Measurements from ENCODE around the gene DNAJB9. TPM values are rescaled to one million over a fixed set of nuclear protein-coding genes. Genes with fewer than 3 reads are reported as not detected.

The DNAJB9 gene
- total and polyA plus RNA-seq, 2 of the 8 experiments (the other 6 are each of a cell fraction or from before 2014, with no cell fraction given), result 1.8 to 9.7 TPM

GRCh38 chr7:108585843-108586242 is 16.2 kb downstream of the DNAJB9 start:
- POLR2A ChIA-PET (ENCODE audit: partially characterized antibody), result no interaction called here
- no peak overlapping the region for H3K4me3 ChIP-seq (ENCODE audit: extremely low read depth in 1 of 4, insufficient read depth in 2 of 4, low read depth in 3 of 4, low read length in 4 of 4)
- H4K91ac ChIP-seq (replicated peaks; ENCODE audit: insufficient read length, low read length), result no peak overlapping the region
- no peak overlapping the region for H2AK5ac ChIP-seq (ENCODE audit: low read depth, low read length)
- no peaks in the 10 kb centered on the region for H3K27me3 ChIP-seq (replicated peaks in 1 of 4; ENCODE audit: control insufficient read depth in 3 of 4, extremely low read depth in 1 of 4, insufficient read depth in 3 of 4, low read length in 3 of 4)
- H3K36me3 ChIP-seq (ENCODE audit: control insufficient read depth in 2 of 4, insufficient read depth in 4 of 4, low read length in 3 of 4), result no peaks in the 10 kb centered on the region
- no peaks in the 10 kb centered on the region for H3K79me1 ChIP-seq (ENCODE audit: low read depth, low read length)
- H3K23ac ChIP-seq (ENCODE audit: insufficient read length), result no peak overlapping the region
- H4K8ac ChIP-seq (ENCODE audit: extremely low read depth, insufficient read depth, low read length), result no peak overlapping the region
- FAIRE-seq (no peak), DNase-seq (ENCODE audit: low read depth in 1 of 2, low spot score in 2 of 2) (no peak)
- H3K14ac ChIP-seq (ENCODE audit: insufficient read length), result no peak overlapping the region
- no peak overlapping the region for H2BK12ac ChIP-seq (ENCODE audit: low read depth, low read length)
- H4K5ac ChIP-seq (ENCODE audit: insufficient read length, low read depth, low read length), result no peak overlapping the region
- H3K79me2 ChIP-seq (ENCODE audit: control insufficient read depth in 1 of 2, insufficient read depth in 2 of 2, low read length in 2 of 2), result no peaks in the 10 kb centered on the region
- no peak overlapping the region for H2BK120ac ChIP-seq (replicated peaks; ENCODE audit: low read depth, low read length)
- H3K27ac ChIP-seq (ENCODE audit: low read depth, low read length), result no peak overlapping the region
- no peak overlapping the region for H2BK15ac ChIP-seq (ENCODE audit: low read length)
- H3K4me1 ChIP-seq (replicated peaks in 1 of 4; ENCODE audit: control insufficient read depth in 3 of 4, insufficient read depth in 4 of 4, low read length in 3 of 4), result peaks cover 0 to 7% (median 6%) of the 10 kb centered on the region in 4 experiments; a peak in 3 of 7 replicates
- H3K4me2 ChIP-seq (ENCODE audit: insufficient read depth in 1 of 2, low read depth in 2 of 2, low read length in 2 of 2), result no peak overlapping the region
- H3K23me2 ChIP-seq (ENCODE audit: low read depth, low read length), result no peaks in the 10 kb centered on the region; the same call in 1 of the 2 replicates
- no peak overlapping the region for H2BK5ac ChIP-seq (ENCODE audit: low read depth, low read length)
- WGBS, 2 experiments (ENCODE audit: extremely low coverage in 1 of 2, insufficient coverage in 1 of 2, insufficient read length in 1 of 2, insufficient replicate concordance in 2 of 2, low coverage in 1 of 2, low lambda C conversion rate in 2 of 2, missing lambda C conversion rate in 1 of 2), result 88% methylated on average over 2 of the region's 2 CpGs; no CpG with 5 or more reads in 1 of the 2 experiments
- CTCF ChIA-PET (ENCODE audit: partially characterized antibody), result no interaction called here
- H4K20me1 ChIP-seq (replicated peaks in 1 of 2; ENCODE audit: control insufficient read depth in 1 of 2, insufficient read depth in 2 of 2, low read length in 2 of 2), result no peaks in the 10 kb centered on the region
- H2BK20ac ChIP-seq (ENCODE audit: low read length), result no peak overlapping the region
- no peaks in the 10 kb centered on the region for H3K9me3 ChIP-seq (ENCODE audit: insufficient read depth in 2 of 2, low read depth in 1 of 2, low read length in 1 of 2)
- no peak overlapping the region for H3K4ac ChIP-seq (replicated peaks; ENCODE audit: insufficient read length, low read depth, low read length)
- no peak overlapping the region for H3K18ac ChIP-seq (ENCODE audit: extremely low read depth, low read length)
- H3K9ac ChIP-seq (replicated peaks in 1 of 4; ENCODE audit: extremely low read depth in 1 of 4, low read depth in 3 of 4, low read length in 3 of 4), result no peak overlapping the region
- TF ChIP-seq CHD2 (IDR thresholded peaks at IDR 0.05; ENCODE audit: low read length), result no peak
- TF ChIP-seq GABPA (IDR thresholded peaks at IDR 0.05; ENCODE audit: borderline replicate concordance, insufficient read depth, low read length), result no peak
- TF ChIP-seq SP4 (IDR thresholded peaks at IDR 0.05; ENCODE audit: low read length), result no peak
- TF ChIP-seq TAF1 (IDR thresholded peaks at IDR 0.05; ENCODE audit: low read depth, low read length), result no peak
- TF ChIP-seq SRF (IDR thresholded peaks at IDR 0.05; ENCODE audit: low read depth, low read length), result no peak
- no peak for TF ChIP-seq RBBP5 (IDR thresholded peaks at IDR 0.05; ENCODE audit: borderline replicate concordance, low read depth, low read length)
- no peak for TF ChIP-seq CREB1 (IDR thresholded peaks at IDR 0.05)
- no peak for TF ChIP-seq ZNF274 (IDR thresholded peaks at IDR 0.05; ENCODE audit: borderline replicate concordance, extremely low read depth, low read length)
- no peak for TF ChIP-seq KDM4A (IDR thresholded peaks at IDR 0.05; ENCODE audit: low read depth, low read length, severe bottlenecking)
- no peak for TF ChIP-seq SP2 (IDR thresholded peaks at IDR 0.05; ENCODE audit: low read length)
- TF ChIP-seq NRF1 (IDR thresholded peaks at IDR 0.05; ENCODE audit: low read depth, low read length), result no peak
- TF ChIP-seq KDM5A (IDR thresholded peaks at IDR 0.05; ENCODE audit: low read length), result no peak
- TF ChIP-seq SP1 (IDR thresholded peaks at IDR 0.05; ENCODE audit: low read depth, low read length), result no peak
- TF ChIP-seq TAF7 (optimal IDR thresholded peaks at IDR 0.05; ENCODE audit: borderline replicate concordance, low read depth, low read length), result no peak
- H3K56ac ChIP-seq (replicated peaks; ENCODE audit: insufficient read length, low read depth, low read length), result no peak overlapping the region
- H2AFZ ChIP-seq (ENCODE audit: low read length), result no peak overlapping the region
